H9 (cell line): ENCODE data around the gene CFAP298. TPM values are rescaled to one million over a fixed set of nuclear protein-coding genes. Genes with fewer than 3 reads are reported as not detected.

ENCODE experiments used
- DNase-seq: peaks from one replicate; pipeline ENCODE4 v3.0.0-alpha.2; 2017
- H2AFZ ChIP-seq: one replicate; pipeline ENCODE4 v1.6.1; 2013; ENCODE audit warnings: mild to moderate bottlenecking, low read length, control low read depth, moderate library complexity
- H2AK5ac ChIP-seq: 2 replicates; pipeline ENCODE4 v1.6.1; 2013; ENCODE audit warnings: low read length, control low read depth, mixed read lengths; ENCODE audit not compliant: insufficient read length
- H2BK120ac ChIP-seq: one replicate; pipeline ENCODE4 v1.6.1; 2013; ENCODE audit warnings: low read depth, mild to moderate bottlenecking, low read length, control low read depth, inconsistent platforms; ENCODE audit not compliant: poor library complexity, severe bottlenecking
- H2BK12ac ChIP-seq: 2 replicates; pipeline ENCODE4 v1.6.1; 2013; ENCODE audit warnings: low read length, control low read depth, mixed read lengths, low read depth; ENCODE audit not compliant: insufficient read length
- H2BK15ac ChIP-seq: 2 replicates; pipeline ENCODE4 v1.6.1; 2013; ENCODE audit warnings: low read depth, low read length, control low read depth
- H2BK20ac ChIP-seq: one replicate; pipeline ENCODE4 v1.6.1; 2013; ENCODE audit warnings: low read depth, mild to moderate bottlenecking, low read length, control low read depth, inconsistent platforms; ENCODE audit not compliant: poor library complexity, severe bottlenecking
- H2BK5ac ChIP-seq: 2 replicates; pipeline ENCODE4 v1.6.1; 2013; ENCODE audit warnings: low read length, control low read depth, mixed read lengths; ENCODE audit not compliant: insufficient read length
- H3K14ac ChIP-seq: 2 replicates; pipeline ENCODE4 v1.6.1; 2013; ENCODE audit warnings: low read length, control low read depth; ENCODE audit not compliant: insufficient read depth
- H3K18ac ChIP-seq: 2 replicates; pipeline ENCODE4 v1.6.1; 2013; ENCODE audit warnings: low read depth, mild to moderate bottlenecking, mixed read lengths, low read length, control low read depth; ENCODE audit not compliant: insufficient read length
- H3K23ac ChIP-seq: 2 replicates; pipeline ENCODE4 v1.6.1; 2013; ENCODE audit warnings: low read length, control low read depth, mixed read lengths, low read depth; ENCODE audit not compliant: insufficient read length
- H3K23me2 ChIP-seq: 2 replicates; pipeline ENCODE4 v1.6.1; 2013; ENCODE audit warnings: low read depth, mild to moderate bottlenecking, mixed read lengths, low read length, control low read depth; ENCODE audit not compliant: insufficient read length, poor library complexity, severe bottlenecking
- H3K27ac ChIP-seq: 2 replicates; pipeline ENCODE4 v1.5.1; 2013; ENCODE audit warnings: low read length, control low read depth, mixed read lengths, low read depth; ENCODE audit not compliant: insufficient read length
- H3K27me3 ChIP-seq: 2 replicates; pipeline ENCODE4 v1.6.1; 2013; ENCODE audit warnings: low read length, control low read depth, inconsistent platforms; ENCODE audit not compliant: insufficient read depth
- H3K4ac ChIP-seq: 2 replicates; pipeline ENCODE4 v1.6.1; 2013; ENCODE audit warnings: low read depth, mild to moderate bottlenecking, control low read depth, inconsistent platforms, low read length, moderate library complexity
- H3K4me1 ChIP-seq: 2 replicates; pipeline ENCODE4 v1.6.1; 2013; ENCODE audit warnings: low read length, control low read depth, inconsistent platforms; ENCODE audit not compliant: insufficient read depth
- H3K4me2 ChIP-seq: 2 replicates; pipeline ENCODE4 v1.6.1; 2013; ENCODE audit warnings: low read length, control low read depth, mixed read lengths; ENCODE audit not compliant: insufficient read length, insufficient read depth
- H3K56ac ChIP-seq: 2 replicates; pipeline ENCODE4 v1.6.1; 2013; ENCODE audit warnings: low read depth, mild to moderate bottlenecking, mixed read lengths, low read length, control low read depth; ENCODE audit not compliant: insufficient read length
- H3K79me1 ChIP-seq: 2 replicates; pipeline ENCODE4 v1.6.1; 2013; ENCODE audit warnings: low read depth, mild to moderate bottlenecking, moderate library complexity, low read length, control low read depth, inconsistent platforms; ENCODE audit not compliant: insufficient read depth, poor library complexity, severe bottlenecking
- H3K79me2 ChIP-seq: 2 replicates; pipeline ENCODE4 v1.6.1; 2013; ENCODE audit warnings: low read length, control low read depth, inconsistent platforms; ENCODE audit not compliant: insufficient read depth
- H3K9ac ChIP-seq: 2 replicates; pipeline ENCODE4 v1.6.1; 2013; ENCODE audit warnings: low read length, control low read depth, mixed read lengths; ENCODE audit not compliant: insufficient read length; ENCODE audit errors: extremely low read depth
- H3K9me3 ChIP-seq: one replicate; pipeline ENCODE4 v1.6.1; 2013; ENCODE audit warnings: low read depth, low read length, inconsistent platforms; ENCODE audit not compliant: control insufficient read depth
- H3T11ph ChIP-seq: one replicate; pipeline ENCODE4 v1.6.1; 2013; ENCODE audit warnings: mild to moderate bottlenecking, low read length, control low read depth, inconsistent platforms
- H4K20me1 ChIP-seq: one replicate; pipeline ENCODE4 v1.6.1; 2013; ENCODE audit not compliant: control insufficient read depth, insufficient read length, insufficient read depth
- H4K5ac ChIP-seq: 2 replicates; pipeline ENCODE4 v1.6.1; 2013; ENCODE audit warnings: low read depth, mild to moderate bottlenecking, mixed read lengths, low read length, control low read depth; ENCODE audit not compliant: insufficient read length
- H4K8ac ChIP-seq: replicated peaks from 2 replicates; pipeline ENCODE4 v1.6.1; 2013; ENCODE audit warnings: low read length, control low read depth, mixed read lengths, low read depth; ENCODE audit not compliant: insufficient read length
- H4K91ac ChIP-seq: 2 replicates; pipeline ENCODE4 v1.6.1; 2013; ENCODE audit warnings: low read depth, mild to moderate bottlenecking, moderate library complexity, mixed read lengths, low read length, control low read depth; ENCODE audit not compliant: insufficient read length
- H3K27ac Mint-ChIP-seq, 3 experiments: 2 replicates in 2 of 3; 3 replicates in 1 of 3; pipeline ENCODE4 v1.8.0; 2020 to 2021; ENCODE audit warnings: mixed read lengths in 3 of 3, mild to moderate bottlenecking in 1 of 3, moderate library complexity in 1 of 3
- H3K27me3 Mint-ChIP-seq: 2 replicates; pipeline ENCODE4 v1.8.0; 2021; ENCODE audit warnings: low read depth, mild to moderate bottlenecking, moderate library complexity, mixed read lengths
- H3K36me3 Mint-ChIP-seq, 3 experiments: 2 replicates in 2 of 3; 3 replicates in 1 of 3; pipeline ENCODE4 v1.8.0; 2020 to 2021; ENCODE audit warnings: low read depth in 3 of 3, mixed read lengths in 3 of 3; ENCODE audit not compliant: insufficient read depth in 1 of 3
- H3K4me1 Mint-ChIP-seq, 2 experiments: 2 replicates each; pipeline ENCODE4 v1.8.0; 2020; ENCODE audit warnings: mixed read lengths in 2 of 2
- H3K4me3 Mint-ChIP-seq, 2 experiments: 2 replicates in 1 of 2; 3 replicates in 1 of 2; pipeline ENCODE4 v1.8.0; 2020 to 2021; ENCODE audit warnings: mild to moderate bottlenecking in 2 of 2, mixed read lengths in 2 of 2, moderate library complexity in 1 of 2
- H3K9me3 Mint-ChIP-seq, 2 experiments: 2 replicates in 1 of 2; 3 replicates in 1 of 2; pipeline ENCODE4 v1.8.0; 2020; ENCODE audit warnings: mild to moderate bottlenecking in 2 of 2, mixed read lengths in 2 of 2, moderate library complexity in 1 of 2
- WGBS: extraction: QIAGEN DNeasy Blood & Tissue Kit; methylation state at CpG from one replicate; pipeline ENCODE4 v1.1.7; 2013; ENCODE audit warnings: missing lambda C conversion rate, low lambda C conversion rate, mixed read lengths; ENCODE audit not compliant: insufficient read length; ENCODE audit errors: extremely low coverage; 5-methylcytosine and 5-hydroxymethylcytosine counted together
- total RNA-seq: library from RNA; stranded (reverse); gene quantifications from 2 replicates; pipeline ENCODE4 v1.2.1, GENCODE V29; 2021
- TF ChIP-seq, protein P1 (sequence below): fragments of 200-600 bp; sonication (generic); conservative IDR thresholded peaks from 3 replicates; pipeline ENCODE4 v1.8.0; 2021; ENCODE audit warnings: antibody characterized with exemption, mild to moderate bottlenecking

CFAP298 gene
- total RNA-seq, 1 experiment from 2014 or later: 81.8 TPM

DNA sequence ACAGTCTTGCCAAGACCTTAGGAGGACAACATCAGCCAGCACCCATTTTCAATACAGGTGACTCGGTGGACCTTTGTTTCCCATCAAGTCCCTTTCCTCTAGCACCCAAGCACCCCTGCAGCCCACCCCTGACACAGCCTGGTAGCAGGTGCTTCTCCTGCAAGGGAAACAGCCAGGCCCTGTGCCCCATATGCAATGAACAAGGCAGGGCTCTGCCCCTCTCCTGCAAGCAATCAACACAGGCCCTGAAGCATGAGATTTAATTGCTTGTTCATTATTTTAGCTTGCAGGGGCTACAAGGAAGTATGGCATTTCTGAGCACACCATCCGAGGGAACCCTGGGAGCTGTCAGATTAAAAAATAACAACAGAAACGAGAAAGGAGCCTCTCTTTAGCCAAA, 62.3 kb downstream of the CFAP298 start:
- H4K91ac ChIP-seq: no peak overlapping the region
- WGBS: no CpG with 5 or more reads among the region's 3 CpGs

More for the DNA sequence above, 62.3 kb downstream of the CFAP298 start:
- Histone ChIP-seq H2BK20ac (no peak overlapping the region), H3K9me3 (no peaks in the 10 kb centered on the region), H4K20me1 (no peaks in the 10 kb centered on the region), H3K9ac (no peak overlapping the region), H3K4me1 (no peaks in the 10 kb centered on the region), H3K4ac (no peak overlapping the region), H3K23ac (no peak overlapping the region), H4K5ac (no peak overlapping the region), H3K27ac (no peak overlapping the region), H2BK5ac (no peak overlapping the region), H3K27me3 (no peaks in the 10 kb centered on the region), H2BK12ac (no peak overlapping the region), H3K79me2 (no peaks in the 10 kb centered on the region), H2BK15ac (no peak overlapping the region), H2AFZ (no peak overlapping the region), H3K18ac (no peak overlapping the region), H3K79me1 (no peaks in the 10 kb centered on the region), H3K14ac (no peak overlapping the region), H2AK5ac (no peak overlapping the region), H2BK120ac (no peak overlapping the region), H3K56ac (no peak overlapping the region), H3K23me2 (no peaks in the 10 kb centered on the region), H3T11ph (no peak overlapping the region), H4K8ac (no peak overlapping the region), H3K4me2 (no peak overlapping the region)
- no peaks in the 10 kb centered on the region for H3K27me3 Mint-ChIP-seq
- DNase-seq: no peak
- H3K36me3 Mint-ChIP-seq: peaks cover 0 to 2% (median 0%) of the 10 kb centered on the region in 3 experiments; a peak in 1 of 7 replicates
- TF ChIP-seq, protein P1, sequence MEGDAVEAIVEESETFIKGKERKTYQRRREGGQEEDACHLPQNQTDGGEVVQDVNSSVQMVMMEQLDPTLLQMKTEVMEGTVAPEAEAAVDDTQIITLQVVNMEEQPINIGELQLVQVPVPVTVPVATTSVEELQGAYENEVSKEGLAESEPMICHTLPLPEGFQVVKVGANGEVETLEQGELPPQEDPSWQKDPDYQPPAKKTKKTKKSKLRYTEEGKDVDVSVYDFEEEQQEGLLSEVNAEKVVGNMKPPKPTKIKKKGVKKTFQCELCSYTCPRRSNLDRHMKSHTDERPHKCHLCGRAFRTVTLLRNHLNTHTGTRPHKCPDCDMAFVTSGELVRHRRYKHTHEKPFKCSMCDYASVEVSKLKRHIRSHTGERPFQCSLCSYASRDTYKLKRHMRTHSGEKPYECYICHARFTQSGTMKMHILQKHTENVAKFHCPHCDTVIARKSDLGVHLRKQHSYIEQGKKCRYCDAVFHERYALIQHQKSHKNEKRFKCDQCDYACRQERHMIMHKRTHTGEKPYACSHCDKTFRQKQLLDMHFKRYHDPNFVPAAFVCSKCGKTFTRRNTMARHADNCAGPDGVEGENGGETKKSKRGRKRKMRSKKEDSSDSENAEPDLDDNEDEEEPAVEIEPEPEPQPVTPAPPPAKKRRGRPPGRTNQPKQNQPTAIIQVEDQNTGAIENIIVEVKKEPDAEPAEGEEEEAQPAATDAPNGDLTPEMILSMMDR: no peak
- H3K4me1 Mint-ChIP-seq: peaks cover 20 to 23% of the 10 kb centered on the region in 2 experiments
- peak overlapping the region in 1 of 3 experiments; percentile 32; a peak in 1 of 7 replicates for H3K27ac Mint-ChIP-seq
- no peak overlapping the region for H3K4me3 Mint-ChIP-seq
- H3K9me3 Mint-ChIP-seq: no peaks in the 10 kb centered on the region
